H1 (cell line): Measurements from ENCODE around the gene NUP210. TPM values are rescaled to one million over a fixed set of nuclear protein-coding genes. Genes with fewer than 3 reads are reported as not detected.

Experiments
- SP1 ChIP-seq: IDR thresholded peaks from 2 replicates; pipeline ENCODE4 v1.6.1; 2011; ENCODE audit warnings: low read depth, low read length
- polyA plus RNA-seq, 7 experiments: library from polyadenylated mRNA; depleted of rRNA in 3 of 7; stranded (reverse) in 5 of 7; unstranded in 2 of 7; fragments of >200 nt in 5 of 7; fragments of 200-250 nt in 2 of 7; gene quantifications; 1 replicate in 5 of 7; 2 replicates in 1 of 7; 4 replicates in 1 of 7; pipeline versions ENCODE4 v1.2.1 to v1.2.3, GENCODE V29; 2011 to 2013; ENCODE audit warnings: missing spikeins in 2 of 7, mixed read lengths in 2 of 7
- total RNA-seq: library from RNA; stranded (reverse); fragmentation: NEBNext Ultra II Directional; extraction: Animal tissue kit (Norgen Biotek cat#: 25700); gene quantifications from 2 replicates; pipeline ENCODE4 v1.2.1, GENCODE V29; 2021
- TF ChIP-seq, protein P1 (sequence below): fragments of 300-600 bp; sonication (generic); IDR thresholded peaks from 2 replicates; pipeline ENCODE4 v1.7.1; 2012; ENCODE audit warnings: low read length, moderate library complexity, mild to moderate bottlenecking, inconsistent platforms; ENCODE audit not compliant: insufficient replicate concordance

The NUP210 gene
- total and polyA plus RNA-seq, 2 of the 8 experiments (the other 6 are each of a cell fraction or from before 2014, with no cell fraction given) = 51.0 to 53.7 TPM

DNA sequence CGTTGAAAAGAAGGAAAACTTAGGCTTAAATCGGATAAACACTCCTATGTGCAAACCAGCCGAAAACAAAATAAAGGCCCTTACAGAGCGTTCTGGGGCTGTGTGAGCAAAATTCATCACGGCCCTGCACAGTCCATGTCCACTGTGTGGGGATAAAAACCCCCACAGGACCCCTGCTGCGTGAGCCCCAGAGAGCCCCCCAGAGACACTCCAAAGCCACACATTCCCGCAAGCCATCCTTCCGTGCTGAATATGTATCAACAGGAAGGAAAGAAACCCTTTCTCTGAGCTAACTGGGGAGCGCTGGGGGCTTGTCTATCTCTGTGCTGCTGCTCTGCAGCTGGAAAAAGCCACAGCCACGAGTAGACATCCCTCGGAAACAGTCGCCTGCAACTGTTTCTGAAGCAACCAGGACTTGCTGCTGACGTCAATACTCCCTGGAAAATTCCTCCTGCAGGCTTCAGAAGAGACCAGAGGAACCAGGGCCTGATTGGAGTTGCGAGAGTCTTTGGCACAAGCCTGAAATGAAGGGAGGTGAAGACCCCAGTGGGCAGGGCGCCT, 72.7 kb downstream of the NUP210 start (continued):
- TF ChIP-seq, protein P1, sequence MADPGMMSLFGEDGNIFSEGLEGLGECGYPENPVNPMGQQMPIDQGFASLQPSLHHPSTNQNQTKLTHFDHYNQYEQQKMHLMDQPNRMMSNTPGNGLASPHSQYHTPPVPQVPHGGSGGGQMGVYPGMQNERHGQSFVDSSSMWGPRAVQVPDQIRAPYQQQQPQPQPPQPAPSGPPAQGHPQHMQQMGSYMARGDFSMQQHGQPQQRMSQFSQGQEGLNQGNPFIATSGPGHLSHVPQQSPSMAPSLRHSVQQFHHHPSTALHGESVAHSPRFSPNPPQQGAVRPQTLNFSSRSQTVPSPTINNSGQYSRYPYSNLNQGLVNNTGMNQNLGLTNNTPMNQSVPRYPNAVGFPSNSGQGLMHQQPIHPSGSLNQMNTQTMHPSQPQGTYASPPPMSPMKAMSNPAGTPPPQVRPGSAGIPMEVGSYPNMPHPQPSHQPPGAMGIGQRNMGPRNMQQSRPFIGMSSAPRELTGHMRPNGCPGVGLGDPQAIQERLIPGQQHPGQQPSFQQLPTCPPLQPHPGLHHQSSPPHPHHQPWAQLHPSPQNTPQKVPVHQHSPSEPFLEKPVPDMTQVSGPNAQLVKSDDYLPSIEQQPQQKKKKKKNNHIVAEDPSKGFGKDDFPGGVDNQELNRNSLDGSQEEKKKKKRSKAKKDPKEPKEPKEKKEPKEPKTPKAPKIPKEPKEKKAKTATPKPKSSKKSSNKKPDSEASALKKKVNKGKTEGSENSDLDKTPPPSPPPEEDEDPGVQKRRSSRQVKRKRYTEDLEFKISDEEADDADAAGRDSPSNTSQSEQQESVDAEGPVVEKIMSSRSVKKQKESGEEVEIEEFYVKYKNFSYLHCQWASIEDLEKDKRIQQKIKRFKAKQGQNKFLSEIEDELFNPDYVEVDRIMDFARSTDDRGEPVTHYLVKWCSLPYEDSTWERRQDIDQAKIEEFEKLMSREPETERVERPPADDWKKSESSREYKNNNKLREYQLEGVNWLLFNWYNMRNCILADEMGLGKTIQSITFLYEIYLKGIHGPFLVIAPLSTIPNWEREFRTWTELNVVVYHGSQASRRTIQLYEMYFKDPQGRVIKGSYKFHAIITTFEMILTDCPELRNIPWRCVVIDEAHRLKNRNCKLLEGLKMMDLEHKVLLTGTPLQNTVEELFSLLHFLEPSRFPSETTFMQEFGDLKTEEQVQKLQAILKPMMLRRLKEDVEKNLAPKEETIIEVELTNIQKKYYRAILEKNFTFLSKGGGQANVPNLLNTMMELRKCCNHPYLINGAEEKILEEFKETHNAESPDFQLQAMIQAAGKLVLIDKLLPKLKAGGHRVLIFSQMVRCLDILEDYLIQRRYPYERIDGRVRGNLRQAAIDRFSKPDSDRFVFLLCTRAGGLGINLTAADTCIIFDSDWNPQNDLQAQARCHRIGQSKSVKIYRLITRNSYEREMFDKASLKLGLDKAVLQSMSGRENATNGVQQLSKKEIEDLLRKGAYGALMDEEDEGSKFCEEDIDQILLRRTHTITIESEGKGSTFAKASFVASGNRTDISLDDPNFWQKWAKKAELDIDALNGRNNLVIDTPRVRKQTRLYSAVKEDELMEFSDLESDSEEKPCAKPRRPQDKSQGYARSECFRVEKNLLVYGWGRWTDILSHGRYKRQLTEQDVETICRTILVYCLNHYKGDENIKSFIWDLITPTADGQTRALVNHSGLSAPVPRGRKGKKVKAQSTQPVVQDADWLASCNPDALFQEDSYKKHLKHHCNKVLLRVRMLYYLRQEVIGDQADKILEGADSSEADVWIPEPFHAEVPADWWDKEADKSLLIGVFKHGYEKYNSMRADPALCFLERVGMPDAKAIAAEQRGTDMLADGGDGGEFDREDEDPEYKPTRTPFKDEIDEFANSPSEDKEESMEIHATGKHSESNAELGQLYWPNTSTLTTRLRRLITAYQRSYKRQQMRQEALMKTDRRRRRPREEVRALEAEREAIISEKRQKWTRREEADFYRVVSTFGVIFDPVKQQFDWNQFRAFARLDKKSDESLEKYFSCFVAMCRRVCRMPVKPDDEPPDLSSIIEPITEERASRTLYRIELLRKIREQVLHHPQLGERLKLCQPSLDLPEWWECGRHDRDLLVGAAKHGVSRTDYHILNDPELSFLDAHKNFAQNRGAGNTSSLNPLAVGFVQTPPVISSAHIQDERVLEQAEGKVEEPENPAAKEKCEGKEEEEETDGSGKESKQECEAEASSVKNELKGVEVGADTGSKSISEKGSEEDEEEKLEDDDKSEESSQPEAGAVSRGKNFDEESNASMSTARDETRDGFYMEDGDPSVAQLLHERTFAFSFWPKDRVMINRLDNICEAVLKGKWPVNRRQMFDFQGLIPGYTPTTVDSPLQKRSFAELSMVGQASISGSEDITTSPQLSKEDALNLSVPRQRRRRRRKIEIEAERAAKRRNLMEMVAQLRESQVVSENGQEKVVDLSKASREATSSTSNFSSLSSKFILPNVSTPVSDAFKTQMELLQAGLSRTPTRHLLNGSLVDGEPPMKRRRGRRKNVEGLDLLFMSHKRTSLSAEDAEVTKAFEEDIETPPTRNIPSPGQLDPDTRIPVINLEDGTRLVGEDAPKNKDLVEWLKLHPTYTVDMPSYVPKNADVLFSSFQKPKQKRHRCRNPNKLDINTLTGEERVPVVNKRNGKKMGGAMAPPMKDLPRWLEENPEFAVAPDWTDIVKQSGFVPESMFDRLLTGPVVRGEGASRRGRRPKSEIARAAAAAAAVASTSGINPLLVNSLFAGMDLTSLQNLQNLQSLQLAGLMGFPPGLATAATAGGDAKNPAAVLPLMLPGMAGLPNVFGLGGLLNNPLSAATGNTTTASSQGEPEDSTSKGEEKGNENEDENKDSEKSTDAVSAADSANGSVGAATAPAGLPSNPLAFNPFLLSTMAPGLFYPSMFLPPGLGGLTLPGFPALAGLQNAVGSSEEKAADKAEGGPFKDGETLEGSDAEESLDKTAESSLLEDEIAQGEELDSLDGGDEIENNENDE = peak; percentile 39
- TF ChIP-seq SP1 = 0 out of 2 replicates have a peak, but pooled peaks have one; percentile 7
